Endothelial cell of umbilical vein (primary cell): ENCODE data around the gene MEA1. TPM values are rescaled to one million over a fixed set of nuclear protein-coding genes. Genes with fewer than 3 reads are reported as not detected.
A peak's percentile ranks its signal among the peaks of the same experiment; 100 is the strongest.

ENCODE experiments used
- BruUV-seq: library from RNA; stranded (reverse); fragments of 400-500 nt; replicated peaks from 2 replicates; lab custom pipeline; 2021; lab: Mats Ljungman, UMichigan
- CTCF ChIA-PET: fragments of 300-600, 350-600 bp; sonication (Branson Sonifier 250); formaldehyde crosslinking; loops from one replicate; lab custom pipeline; 2021; ENCODE audit warnings: antibody characterized with exemption, inconsistent platforms; lab: Charles Lee
- POLR2A ChIA-PET: fragments of 300-600, 350-600 bp; sonication (Branson Sonifier 250); formaldehyde crosslinking; loops from one replicate; lab custom pipeline; 2021; ENCODE audit warnings: antibody characterized with exemption, inconsistent platforms; lab: Charles Lee
- DNase-seq: peaks from one replicate; pipeline ENCODE4 v3.0.0-alpha.2; 2011; ENCODE audit warnings: low read depth, low spot score
- FAIRE-seq: peaks from 2 replicates; lab custom pipeline; 2011; peaks lifted over from hg19 to GRCh38; lab: Jason Lieb, UNC
- H2AFZ ChIP-seq: 2 replicates; pipeline ENCODE4 v1.6.0; 2012; ENCODE audit warnings: low read depth, low read length, control low read depth, inconsistent platforms
- H3K27ac ChIP-seq: 2 replicates; pipeline ENCODE4 v1.5.1; 2011; ENCODE audit warnings: low read depth, mild to moderate bottlenecking, control low read depth, low read length, moderate library complexity; ENCODE audit not compliant: insufficient read depth
- H3K27me3 ChIP-seq, 2 experiments: 2 replicates each; pipeline versions ENCODE4 v1.6.0 to v1.6.1; 2011; ENCODE audit warnings: low read length in 2 of 2, mixed read lengths in 1 of 2; ENCODE audit not compliant: control insufficient read depth in 2 of 2, insufficient read depth in 2 of 2
- H3K36me3 ChIP-seq, 2 experiments: 2 replicates in 1 of 2; 3 replicates in 1 of 2; pipeline ENCODE4 v1.5.1; 2011; ENCODE audit warnings: low read length in 2 of 2, mild to moderate bottlenecking in 1 of 2, moderate library complexity in 1 of 2; ENCODE audit not compliant: control insufficient read depth in 2 of 2, insufficient read depth in 2 of 2; ENCODE audit errors: extremely low read depth in 1 of 2
- H3K4me1 ChIP-seq: 3 replicates; pipeline ENCODE4 v1.5.1; 2011; ENCODE audit warnings: mild to moderate bottlenecking, low read length; ENCODE audit not compliant: control insufficient read depth, insufficient read depth; ENCODE audit errors: extremely low read depth
- H3K4me2 ChIP-seq: 2 replicates; pipeline ENCODE4 v1.6.1; 2011; ENCODE audit warnings: low read length, control low read depth, mixed read lengths; ENCODE audit not compliant: insufficient read depth
- H3K4me3 ChIP-seq, 3 experiments: fragments of 200-600 bp in 1 of 3; sonication (generic), shearing (Covaris generic) in 1 of 3; replicated peaks in 1 of 3; 2 replicates each; pipeline ENCODE4 v1.5.1; 2011 to 2016; ENCODE audit warnings: control low read depth in 3 of 3, low read length in 3 of 3, mild to moderate bottlenecking in 2 of 3, inconsistent platforms in 1 of 3, low read depth in 1 of 3, moderate library complexity in 1 of 3; ENCODE audit not compliant: insufficient read depth in 1 of 3
- H3K79me2 ChIP-seq: 2 replicates; pipeline ENCODE4 v1.6.0; 2012; ENCODE audit warnings: low read length, inconsistent platforms; ENCODE audit not compliant: control insufficient read depth, insufficient read depth
- H3K9ac ChIP-seq: replicated peaks from 2 replicates; pipeline ENCODE3; 2011; ENCODE audit warnings: low read length, control low read depth; ENCODE audit not compliant: insufficient read depth; ENCODE audit errors: extremely low read depth
- H3K9me1 ChIP-seq: replicated peaks from 3 replicates; pipeline ENCODE4 v1.6.0; 2011; ENCODE audit warnings: mild to moderate bottlenecking, low read length; ENCODE audit not compliant: control insufficient read depth, insufficient read depth; ENCODE audit errors: extremely low read depth
- H3K9me3 ChIP-seq: replicated peaks from 2 replicates; pipeline ENCODE4 v1.5.1; 2012; ENCODE audit warnings: low read length, inconsistent platforms; ENCODE audit not compliant: control insufficient read depth, insufficient read depth
- H4K20me1 ChIP-seq: replicated peaks from 2 replicates; pipeline ENCODE3; 2011; ENCODE audit warnings: mild to moderate bottlenecking, low read length; ENCODE audit not compliant: control insufficient read depth, insufficient read depth; ENCODE audit errors: extremely low read depth
- EZH2 ChIP-seq: IDR thresholded peaks from 2 replicates; pipeline ENCODE4 v1.6.1; 2012; ENCODE audit warnings: borderline replicate concordance, low read depth, mild to moderate bottlenecking, moderate library complexity, low read length, inconsistent platforms; ENCODE audit not compliant: severe bottlenecking
- FOS ChIP-seq: IDR thresholded peaks from 2 replicates; pipeline ENCODE4 v1.6.1; 2011; ENCODE audit warnings: mild to moderate bottlenecking, low read length, moderate library complexity, borderline replicate concordance; ENCODE audit not compliant: insufficient read depth
- GATA2 ChIP-seq: IDR thresholded peaks from 2 replicates; pipeline ENCODE4 v1.7.0; 2011; ENCODE audit warnings: low read depth, mild to moderate bottlenecking, moderate library complexity, mixed read lengths, low read length; ENCODE audit not compliant: insufficient read length, insufficient read depth
- JUN ChIP-seq: IDR thresholded peaks from 2 replicates; pipeline ENCODE4 v1.6.1; 2011; ENCODE audit warnings: borderline replicate concordance, low read depth; ENCODE audit not compliant: insufficient read length, insufficient read depth
- MYC ChIP-seq: IDR thresholded peaks from one replicate; pipeline ENCODE4 v1.6.1; 2011; ENCODE audit warnings: mild to moderate bottlenecking, low read depth, low read length
- POLR2A ChIP-seq: IDR thresholded peaks from 2 replicates; pipeline ENCODE4 v1.6.1; 2012; ENCODE audit warnings: low read depth, mild to moderate bottlenecking, control low read depth, low read length
- POLR2AphosphoS5 ChIP-seq: IDR thresholded peaks from 2 replicates; pipeline ENCODE4 v1.6.1; 2012; ENCODE audit warnings: low read depth, mild to moderate bottlenecking, control low read depth, low read length, moderate library complexity; ENCODE audit not compliant: insufficient read depth
- dilution Hi-C: fragments of 300-500 bp; cut with MboI; formaldehyde crosslinking; loops from one replicate; pipeline ENCODE4 v1.15.0; 2019; ENCODE audit warnings: low sequenced_read_pairs; ENCODE audit not compliant: extremely low pct_ligation_motif_present
- intact Hi-C: fragments of 100-400 bp; cut with micrococcal nuclease; formaldehyde crosslinking; loops from one replicate; pipeline ENCODE4 v1.10.0; 2022
- polyA plus RNA-seq, 4 experiments: library from polyadenylated mRNA; depleted of rRNA in 3 of 4; stranded (reverse) in 3 of 4; unstranded in 1 of 4; fragments of >200 nt; gene quantifications; 2 replicates each; pipeline versions ENCODE4 v1.2.1 to v1.2.3, GENCODE V29; 2011 to 2012; ENCODE audit warnings: missing spikeins in 1 of 4
- total RNA-seq: library from RNA; stranded (reverse); gene quantifications from 2 replicates; pipeline ENCODE4 v1.2.3, GENCODE V29; 2021
- TF ChIP-seq, protein P1 (sequence below): IDR thresholded peaks from 2 replicates; pipeline ENCODE4 v1.6.1; 2011; ENCODE audit not compliant: insufficient read depth, insufficient read length
- TF ChIP-seq, protein P2 (sequence below), 2 donors: IDR thresholded peaks; 1 replicate in 1 of 2; 2 replicates in 1 of 2; pipeline ENCODE4 v1.5.1; 2011; ENCODE audit warnings: low read length in 2 of 2, mild to moderate bottlenecking in 2 of 2, moderate library complexity in 2 of 2, control low read depth in 1 of 2, inconsistent platforms in 1 of 2, low read depth in 1 of 2; ENCODE audit not compliant: insufficient read depth in 1 of 2; ENCODE audit errors: extremely low read depth in 1 of 2

MEA1 gene
- total and polyA plus RNA-seq, 2 donors (not counting 3 experiments of a cell fraction or from before 2014, with no cell fraction given) = 62.5 to 69.5 TPM

DNA sequence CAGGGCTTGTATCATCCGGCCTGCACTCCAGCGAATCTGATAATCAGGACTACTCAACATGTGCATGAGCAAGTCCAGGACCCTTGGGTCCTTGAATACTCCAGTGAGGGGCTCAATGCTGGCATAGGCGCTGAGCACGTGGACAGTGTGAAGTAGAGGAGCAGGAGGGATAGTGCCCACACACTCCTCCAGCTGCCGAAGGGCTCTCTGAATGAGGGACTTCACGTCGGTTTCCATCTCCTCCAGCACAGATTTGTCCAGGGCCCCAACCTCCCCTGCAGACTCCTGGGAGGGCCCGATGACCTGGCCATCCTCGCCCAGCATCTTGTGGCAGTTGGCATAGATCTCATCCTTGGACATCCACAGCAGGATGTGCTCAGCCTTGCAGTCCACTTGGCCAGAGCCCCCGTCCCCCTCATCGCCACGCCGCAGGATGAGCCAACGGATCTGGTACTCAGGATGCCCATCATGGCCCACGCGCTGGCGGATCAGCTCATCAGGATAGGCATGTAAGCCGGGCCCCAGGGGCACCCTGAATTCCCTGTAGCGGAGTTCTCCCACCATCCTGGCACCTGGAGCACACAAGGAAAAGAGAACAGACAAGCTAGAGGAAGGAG, 38.6 kb upstream of the MEA1 start:
- Histone ChIP-seq H3K27me3 (no peaks in the 10 kb centered on the region), H3K9ac (no peak overlapping the region), H3K79me2 (peaks cover 2% of the 10 kb centered on the region), H3K36me3 (peaks cover 0 to 13% of the 10 kb centered on the region in 2 experiments), H3K9me1 (no peaks in the 10 kb centered on the region), H4K20me1 (no peaks in the 10 kb centered on the region), H3K4me2 (peak overlapping the region; percentile 44), H3K4me1 (peaks cover 8% of the 10 kb centered on the region), H3K9me3 (no peaks in the 10 kb centered on the region), H3K4me3 (peak overlapping the region in 1 of 3 experiments; percentile 64), H3K27ac (no peak overlapping the region), H2AFZ (no peak overlapping the region)
- ChIA-PET POLR2A (interaction anchor here (0.6 kb wide), 1 partner anchor 38 kb away, joined by 6 read pairs; the partner anchor contains the start of genes KLHDC3 and MEA1), CTCF (no interaction called here)
- FAIRE-seq (peak; percentile 33), DNase-seq (no peak)
- no TSS peak for BruUV-seq
- intact Hi-C loops = loop anchor here (2.0 kb wide), 2 partner anchors 32 to 68 kb away; partner anchors contain the start of genes PPP2R5D and RRP36
- dilution Hi-C loops = no loop called here
- no peak for TF ChIP-seq POLR2AphosphoS5
- no peak for TF ChIP-seq GATA2
- no peak for TF ChIP-seq FOS
- no peak for TF ChIP-seq POLR2A
- TF ChIP-seq, protein P1, sequence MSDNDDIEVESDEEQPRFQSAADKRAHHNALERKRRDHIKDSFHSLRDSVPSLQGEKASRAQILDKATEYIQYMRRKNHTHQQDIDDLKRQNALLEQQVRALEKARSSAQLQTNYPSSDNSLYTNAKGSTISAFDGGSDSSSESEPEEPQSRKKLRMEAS = no peak

DNA sequence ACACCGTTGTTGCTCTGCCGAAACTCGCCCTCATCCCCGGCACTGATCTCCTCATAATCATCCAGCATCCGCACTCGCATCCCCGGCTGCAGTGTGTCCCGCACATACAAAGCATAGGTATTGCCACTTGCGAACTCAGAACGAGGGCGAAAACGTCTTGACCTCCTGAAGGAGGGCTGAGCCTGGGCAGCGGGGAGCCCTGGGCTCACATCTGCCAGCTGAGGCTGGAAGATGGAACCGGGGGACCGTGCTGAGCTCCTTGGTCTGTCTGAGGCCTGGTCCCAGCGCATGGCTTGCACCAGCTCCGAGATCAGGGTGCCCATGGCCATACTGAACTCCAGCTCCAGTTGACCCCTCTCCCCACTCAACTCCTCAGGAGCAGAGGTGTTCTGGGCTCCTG, 37.2 kb upstream of the MEA1 start:
- Histone ChIP-seq H3K9me1 (no peaks in the 10 kb centered on the region), H3K9ac (no peak overlapping the region), H2AFZ (no peak overlapping the region), H3K4me1 (peaks cover 8% of the 10 kb centered on the region), H3K4me2 (no peak overlapping the region), H3K27me3 (no peaks in the 10 kb centered on the region), H3K79me2 (peaks cover 2% of the 10 kb centered on the region), H3K4me3 (no peak overlapping the region), H3K36me3 (peaks cover 0 to 24% of the 10 kb centered on the region in 2 experiments), H4K20me1 (no peaks in the 10 kb centered on the region), H3K27ac (no peak overlapping the region), H3K9me3 (no peaks in the 10 kb centered on the region)
- intact Hi-C loops = no loop called here
- TF ChIP-seq GATA2 (no peak), MYC (no peak), POLR2AphosphoS5 (no peak), EZH2 (no peak), JUN (no peak), FOS (no peak), POLR2A (no peak)
- TF ChIP-seq, protein P1 = no peak
- TF ChIP-seq, protein P2, sequence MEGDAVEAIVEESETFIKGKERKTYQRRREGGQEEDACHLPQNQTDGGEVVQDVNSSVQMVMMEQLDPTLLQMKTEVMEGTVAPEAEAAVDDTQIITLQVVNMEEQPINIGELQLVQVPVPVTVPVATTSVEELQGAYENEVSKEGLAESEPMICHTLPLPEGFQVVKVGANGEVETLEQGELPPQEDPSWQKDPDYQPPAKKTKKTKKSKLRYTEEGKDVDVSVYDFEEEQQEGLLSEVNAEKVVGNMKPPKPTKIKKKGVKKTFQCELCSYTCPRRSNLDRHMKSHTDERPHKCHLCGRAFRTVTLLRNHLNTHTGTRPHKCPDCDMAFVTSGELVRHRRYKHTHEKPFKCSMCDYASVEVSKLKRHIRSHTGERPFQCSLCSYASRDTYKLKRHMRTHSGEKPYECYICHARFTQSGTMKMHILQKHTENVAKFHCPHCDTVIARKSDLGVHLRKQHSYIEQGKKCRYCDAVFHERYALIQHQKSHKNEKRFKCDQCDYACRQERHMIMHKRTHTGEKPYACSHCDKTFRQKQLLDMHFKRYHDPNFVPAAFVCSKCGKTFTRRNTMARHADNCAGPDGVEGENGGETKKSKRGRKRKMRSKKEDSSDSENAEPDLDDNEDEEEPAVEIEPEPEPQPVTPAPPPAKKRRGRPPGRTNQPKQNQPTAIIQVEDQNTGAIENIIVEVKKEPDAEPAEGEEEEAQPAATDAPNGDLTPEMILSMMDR (IDR thresholded peaks at IDR 0.05; ENCODE audit: extremely low read depth in 1 of 2, insufficient read depth in 1 of 2, low read depth in 1 of 2, low read length in 2 of 2) = no peak
- POLR2A ChIA-PET = no interaction called here
- CTCF ChIA-PET = no interaction called here
- DNase-seq = no peak
- no peak for FAIRE-seq
- dilution Hi-C loops = no loop called here
- BruUV-seq = no TSS peak
